GM12891 (cell line): ENCODE data around the gene MUC20.
"Not testable (repeated sequence)": the region's sequence is repeated elsewhere in the genome, so short reads cannot be mapped to it uniquely, and the experiment has no call there.

Experiments used
- DNase-seq: peaks from one replicate; pipeline ENCODE4 v3.0.0; 2011; ENCODE audit warnings: low spot score; ENCODE audit not compliant: insufficient read length
- FAIRE-seq: peaks from 2 replicates; lab custom pipeline; 2011; peaks lifted over from hg19 to GRCh38; lab: Jason Lieb, UNC
- PAX5 ChIP-seq: IDR thresholded peaks from 2 replicates; pipeline ENCODE4 v1.6.1; 2011; ENCODE audit warnings: low read length, moderate library complexity, mild to moderate bottlenecking; ENCODE audit not compliant: insufficient read depth, severe bottlenecking
- POLR2A ChIP-seq: IDR thresholded peaks from 2 replicates; pipeline ENCODE4 v1.6.1; 2011; ENCODE audit warnings: low read depth, low read length, control low read depth
- POLR2AphosphoS5 ChIP-seq: IDR thresholded peaks from 2 replicates; pipeline ENCODE4 v1.6.1; 2011; ENCODE audit warnings: low read depth, low read length, control low read depth
- POU2F2 ChIP-seq: IDR thresholded peaks from 2 replicates; pipeline ENCODE4 v1.6.1; 2011; ENCODE audit warnings: low read depth, mild to moderate bottlenecking, control low read depth, low read length, moderate library complexity
- SPI1 ChIP-seq: IDR thresholded peaks from 2 replicates; pipeline ENCODE4 v1.6.1; 2011; ENCODE audit warnings: low read depth, low read length, control low read depth
- TAF1 ChIP-seq: IDR thresholded peaks from 2 replicates; pipeline ENCODE4 v1.6.1; 2011; ENCODE audit warnings: low read depth, low read length, control low read depth

MUC20 gene

GRCh38 chr3:195715583-195716266 is 5.1 kb upstream of the MUC20 start:
- DNase-seq (no peak), FAIRE-seq (no peak)
- TF ChIP-seq POU2F2 (0 out of 2 replicates have a peak, but pooled peaks have one; percentile 10), SPI1 (no peak)

GRCh38 chr3:195717416-195717815 is 3.4 kb upstream of the MUC20 start:
- FAIRE-seq (no peak), DNase-seq (no peak)
- TF ChIP-seq POU2F2 (no peak), POLR2A (no peak), PAX5 (no peak), TAF1 (no peak)

DNA sequence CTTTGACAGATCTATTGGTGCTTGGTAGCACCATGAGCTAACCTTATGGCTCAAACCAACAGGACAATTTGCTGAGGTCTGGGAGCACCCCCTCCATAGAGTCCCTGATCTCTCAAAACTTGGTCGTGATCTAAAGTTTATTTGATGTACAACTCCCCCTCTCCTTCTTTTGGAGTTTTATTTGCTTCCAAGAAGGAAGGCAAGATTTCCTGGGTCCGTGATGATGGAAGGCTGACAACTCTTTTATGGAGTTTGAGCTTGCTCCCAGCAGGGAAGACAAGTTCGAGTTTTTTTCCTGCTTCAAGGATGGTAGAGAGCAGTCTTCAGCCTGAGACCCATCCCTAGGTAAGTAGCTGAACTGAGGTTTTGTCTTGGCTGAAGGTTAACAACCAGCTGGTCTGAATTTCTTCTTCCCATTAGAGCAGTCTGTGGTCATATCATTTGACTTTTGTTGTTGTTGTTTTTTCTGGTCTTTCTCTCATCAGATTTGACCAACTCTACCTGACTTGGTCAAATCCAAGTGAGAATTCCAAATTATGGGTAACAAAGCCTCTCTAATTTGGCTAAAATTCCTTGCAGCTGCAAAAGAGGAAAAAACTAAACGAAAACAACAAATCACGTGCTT is 2.8 kb upstream of the MUC20 start:
- TF ChIP-seq POLR2AphosphoS5 = no peak
- TF ChIP-seq SPI1 = no peak
- no peak for TF ChIP-seq PAX5
- no peak for TF ChIP-seq POLR2A
- no peak for TF ChIP-seq TAF1
- no peak for TF ChIP-seq POU2F2
- DNase-seq = no peak
- no peak for FAIRE-seq

- DNase-seq (no peak), FAIRE-seq (no peak)
- TF ChIP-seq POLR2A = no peak
Measured at GRCh38 chr3:195718477-195718984, 2.2 kb upstream of the MUC20 start.

- not testable (repeated sequence) for FAIRE-seq
Measured at GRCh38 chr3:195719514-195720254, 1.1 kb upstream of the MUC20 start.

DNA sequence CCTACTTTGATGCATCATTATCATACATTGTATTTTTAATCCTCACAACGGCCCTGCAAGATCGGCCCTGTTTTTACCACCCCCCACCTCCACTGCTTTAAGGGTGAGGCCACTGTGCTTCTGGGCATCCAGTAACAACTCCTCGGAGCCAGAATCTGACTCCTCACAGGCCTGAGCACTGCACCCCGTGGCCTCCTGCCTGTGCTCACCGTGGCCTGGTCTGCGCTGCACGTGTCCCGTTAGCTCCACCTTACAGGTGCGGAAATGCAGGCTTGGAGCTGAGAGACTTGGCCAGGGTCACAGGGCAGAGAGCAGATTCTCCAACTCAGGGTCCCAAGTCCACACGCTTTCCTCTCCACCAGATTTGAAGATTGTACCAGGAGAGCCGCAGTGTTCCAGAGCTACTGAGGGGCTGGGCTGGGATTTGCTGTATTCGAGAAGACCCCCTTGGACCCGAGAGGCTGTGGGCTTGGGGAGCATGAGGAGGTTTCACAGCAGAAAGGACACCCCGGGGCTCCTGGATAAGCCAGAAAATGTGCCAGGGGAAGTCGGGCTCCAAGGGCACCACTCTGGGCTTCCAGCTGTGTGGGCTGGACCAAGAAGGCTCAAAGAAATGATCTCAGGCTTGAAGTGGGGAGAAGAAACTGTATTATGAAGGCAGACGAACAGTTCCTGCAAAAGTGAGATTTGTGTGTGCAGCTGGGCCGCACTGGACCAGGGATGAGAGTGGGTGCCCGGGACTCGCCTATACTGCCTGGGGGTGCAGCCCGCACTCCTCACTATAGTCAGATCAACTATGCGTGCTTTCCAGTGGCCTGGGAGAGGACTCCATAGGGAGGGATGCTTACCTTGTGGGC is 1.6 kb downstream of the MUC20 start:
- not testable (repeated sequence) for FAIRE-seq, DNase-seq

More at GRCh38 chr3:195719514-195720254, 1.1 kb upstream of the MUC20 start:
- DNase-seq = not testable (repeated sequence)

- not testable (repeated sequence) for DNase-seq
Measured at GRCh38 chr3:195722996-195723345, 2.2 kb downstream of the MUC20 start.

DNA sequence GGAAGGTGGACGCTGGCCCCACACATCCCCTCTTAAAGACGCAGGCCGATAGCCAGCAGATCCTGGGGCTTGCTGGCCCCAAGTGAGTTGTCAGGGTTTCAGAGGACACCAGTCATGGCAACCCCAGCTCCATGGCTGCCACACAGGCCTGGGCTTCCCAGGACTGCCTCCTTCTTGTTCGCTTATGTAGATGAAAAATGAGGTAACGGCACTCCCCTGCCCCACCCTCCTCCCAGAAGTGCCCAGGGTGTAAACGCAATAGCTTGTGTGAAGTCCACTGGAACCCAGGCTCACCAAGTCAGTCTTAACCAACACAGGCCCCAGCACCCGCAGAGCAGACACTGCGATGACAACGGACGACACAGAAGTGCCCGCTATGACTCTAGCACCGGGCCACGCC is 3.6 kb downstream of the MUC20 start:
- not testable (repeated sequence) for DNase-seq, FAIRE-seq

More at GRCh38 chr3:195722996-195723345, 2.2 kb downstream of the MUC20 start:
- FAIRE-seq = not testable (repeated sequence)

GRCh38 chr3:195725916-195726740 is 5.3 kb downstream of the MUC20 start:
- not testable (repeated sequence) for FAIRE-seq, DNase-seq

- FAIRE-seq (no peak), DNase-seq (no peak)
- TF ChIP-seq TAF1 (no peak), POLR2AphosphoS5 (no peak), POU2F2 (no peak), PAX5 (no peak), POLR2A (no peak), SPI1 (no peak)
Measured at GRCh38 chr3:195727606-195728195, 6.9 kb downstream of the MUC20 start.

- DNase-seq, FAIRE-seq: not testable (repeated sequence)
Measured at GRCh38 chr3:195728789-195729188, 8.0 kb downstream of the MUC20 start.
